ENCODE results near the gene AURKAIP1. TPM values are rescaled to one million over a fixed set of nuclear protein-coding genes. Genes with fewer than 3 reads are reported as not detected.
"Not testable (repeated sequence)": the region's sequence is repeated elsewhere in the genome, so short reads cannot be mapped to it uniquely, and the experiment has no call there.

The AURKAIP1 gene
- total RNA-seq, 1 donor from 2014 or later = 258 TPM

DNA sequence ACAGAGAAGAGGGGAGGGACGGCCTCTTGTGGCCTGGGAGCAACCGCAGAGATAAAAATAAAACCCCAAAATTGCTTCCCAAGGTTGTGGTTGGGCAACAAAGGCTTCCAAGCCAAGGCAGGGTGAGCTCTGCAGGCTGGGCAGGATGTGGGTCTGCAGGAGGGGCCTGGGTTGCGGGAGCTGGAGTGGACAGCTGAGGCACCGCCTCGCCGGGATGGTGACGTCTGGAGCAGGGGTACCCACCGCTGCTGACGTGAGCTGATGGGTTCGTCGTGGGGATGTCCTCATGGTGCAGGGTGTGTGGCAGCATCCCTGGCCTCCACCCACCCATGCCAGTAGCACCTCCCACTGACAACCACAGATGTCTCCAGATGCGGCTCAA is 3.7 kb downstream of the AURKAIP1 start:
- TF ChIP-seq, protein P1, sequence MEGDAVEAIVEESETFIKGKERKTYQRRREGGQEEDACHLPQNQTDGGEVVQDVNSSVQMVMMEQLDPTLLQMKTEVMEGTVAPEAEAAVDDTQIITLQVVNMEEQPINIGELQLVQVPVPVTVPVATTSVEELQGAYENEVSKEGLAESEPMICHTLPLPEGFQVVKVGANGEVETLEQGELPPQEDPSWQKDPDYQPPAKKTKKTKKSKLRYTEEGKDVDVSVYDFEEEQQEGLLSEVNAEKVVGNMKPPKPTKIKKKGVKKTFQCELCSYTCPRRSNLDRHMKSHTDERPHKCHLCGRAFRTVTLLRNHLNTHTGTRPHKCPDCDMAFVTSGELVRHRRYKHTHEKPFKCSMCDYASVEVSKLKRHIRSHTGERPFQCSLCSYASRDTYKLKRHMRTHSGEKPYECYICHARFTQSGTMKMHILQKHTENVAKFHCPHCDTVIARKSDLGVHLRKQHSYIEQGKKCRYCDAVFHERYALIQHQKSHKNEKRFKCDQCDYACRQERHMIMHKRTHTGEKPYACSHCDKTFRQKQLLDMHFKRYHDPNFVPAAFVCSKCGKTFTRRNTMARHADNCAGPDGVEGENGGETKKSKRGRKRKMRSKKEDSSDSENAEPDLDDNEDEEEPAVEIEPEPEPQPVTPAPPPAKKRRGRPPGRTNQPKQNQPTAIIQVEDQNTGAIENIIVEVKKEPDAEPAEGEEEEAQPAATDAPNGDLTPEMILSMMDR (conservative IDR thresholded peaks at IDR 0.05; ENCODE audit: low read depth, low read length) = no peak
- H3K4me3 ChIP-seq (ENCODE audit: low read depth, low read length) = no peak overlapping the region
- DNase-seq (ENCODE audit: low read depth) = no peak

DNA sequence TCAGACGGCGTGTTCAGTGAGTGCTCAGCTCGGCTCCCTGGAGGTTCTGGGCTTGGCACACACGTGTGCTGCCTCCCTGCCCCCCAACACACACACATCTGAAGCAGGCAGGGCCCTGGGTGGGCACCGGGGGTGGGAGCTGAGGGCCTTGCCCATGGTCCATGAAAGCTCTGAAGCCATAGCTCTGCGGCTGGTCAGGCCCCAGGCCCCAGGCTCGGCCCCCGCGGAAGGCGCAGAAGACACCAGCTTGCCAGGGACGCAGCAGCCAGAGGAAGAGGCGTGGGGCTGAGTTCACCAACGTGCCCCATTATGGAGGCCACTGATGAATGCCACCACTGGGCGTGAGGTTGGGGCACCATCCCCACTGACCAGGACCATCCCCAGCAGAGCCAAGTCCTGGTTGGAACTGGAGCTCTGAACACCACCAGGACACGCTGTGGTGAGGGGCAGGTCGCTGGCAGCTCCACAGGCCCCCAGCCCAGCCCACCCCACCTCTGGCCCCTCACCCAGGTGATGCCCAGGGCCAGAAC is 4.2 kb downstream of the AURKAIP1 start:
- TF ChIP-seq, protein P1 (conservative IDR thresholded peaks at IDR 0.05; ENCODE audit: low read depth, low read length) = no peak
- H3K4me3 ChIP-seq (ENCODE audit: low read depth, low read length) = no peak overlapping the region
- no peak for DNase-seq (ENCODE audit: low read depth)

DNA sequence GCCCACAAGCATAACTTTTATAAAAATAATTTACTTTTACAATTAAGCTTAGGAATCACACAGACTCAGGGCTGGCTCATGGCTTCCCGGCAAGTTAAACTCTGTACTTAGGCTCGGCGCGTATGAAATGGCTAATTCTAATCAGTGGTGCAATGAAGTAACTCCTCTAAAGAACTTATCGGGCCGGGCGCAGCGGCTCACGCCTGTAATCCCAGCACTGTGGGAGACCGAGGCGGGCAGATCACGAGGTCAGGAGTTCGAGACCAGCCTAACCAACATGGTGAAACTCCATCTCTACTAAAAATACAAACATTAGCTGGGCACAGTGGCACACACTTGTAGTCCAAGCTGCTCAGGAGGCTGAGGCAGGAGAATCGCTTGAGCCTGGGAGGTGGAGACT is 4.9 kb downstream of the AURKAIP1 start:
- not testable (repeated sequence) for DNase-seq (ENCODE audit: low read depth); H3K4me3 ChIP-seq (ENCODE audit: low read depth, low read length)

DNA sequence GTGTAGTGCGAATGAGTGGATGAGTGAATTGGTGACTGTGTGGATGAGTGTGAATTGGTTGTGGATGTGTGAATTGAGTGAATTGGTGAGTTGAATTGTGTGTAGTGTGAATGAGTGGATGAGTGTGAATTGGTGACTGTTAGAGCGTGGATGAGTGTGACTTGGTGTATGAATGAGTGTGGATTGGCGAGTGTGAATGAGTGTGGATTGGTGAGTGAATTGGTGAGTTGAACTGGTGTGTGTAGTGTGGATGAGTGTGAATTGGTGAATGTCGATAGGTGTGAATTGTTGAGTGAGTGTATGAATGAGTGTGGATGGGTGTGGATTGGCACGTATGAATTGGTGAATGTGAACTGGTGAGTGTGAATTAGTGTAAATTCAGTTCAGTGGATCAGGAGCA is 7.7 kb downstream of the AURKAIP1 start:
- TF ChIP-seq, protein P1 (conservative IDR thresholded peaks at IDR 0.05; ENCODE audit: low read depth, low read length) = no peak
- H3K4me3 ChIP-seq (ENCODE audit: low read depth, low read length) = no peak overlapping the region
- DNase-seq (ENCODE audit: low read depth) = no peak

DNA sequence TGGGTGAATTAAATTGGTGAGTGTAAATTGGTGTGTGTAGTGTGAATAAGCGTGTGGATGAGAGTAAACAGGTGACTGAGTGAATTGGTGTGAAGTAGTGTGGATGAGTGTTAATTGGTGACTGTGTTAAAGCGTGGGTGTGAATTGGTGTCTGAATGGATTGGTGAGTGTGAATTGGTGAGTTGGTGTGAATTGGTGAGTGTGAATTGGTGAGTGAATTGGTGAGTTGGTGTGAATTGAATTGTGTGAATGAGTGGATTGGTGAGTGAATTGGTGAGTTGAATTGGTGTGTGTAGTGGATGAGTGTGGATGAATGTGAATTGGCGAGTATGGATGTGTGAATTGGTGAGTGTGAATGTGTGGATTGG is 8.3 kb downstream of the AURKAIP1 start:
- TF ChIP-seq, protein P1 (conservative IDR thresholded peaks at IDR 0.05; ENCODE audit: low read depth, low read length) = no peak
- no peak overlapping the region for H3K4me3 ChIP-seq (ENCODE audit: low read depth, low read length)
- no peak for DNase-seq (ENCODE audit: low read depth)

DNA sequence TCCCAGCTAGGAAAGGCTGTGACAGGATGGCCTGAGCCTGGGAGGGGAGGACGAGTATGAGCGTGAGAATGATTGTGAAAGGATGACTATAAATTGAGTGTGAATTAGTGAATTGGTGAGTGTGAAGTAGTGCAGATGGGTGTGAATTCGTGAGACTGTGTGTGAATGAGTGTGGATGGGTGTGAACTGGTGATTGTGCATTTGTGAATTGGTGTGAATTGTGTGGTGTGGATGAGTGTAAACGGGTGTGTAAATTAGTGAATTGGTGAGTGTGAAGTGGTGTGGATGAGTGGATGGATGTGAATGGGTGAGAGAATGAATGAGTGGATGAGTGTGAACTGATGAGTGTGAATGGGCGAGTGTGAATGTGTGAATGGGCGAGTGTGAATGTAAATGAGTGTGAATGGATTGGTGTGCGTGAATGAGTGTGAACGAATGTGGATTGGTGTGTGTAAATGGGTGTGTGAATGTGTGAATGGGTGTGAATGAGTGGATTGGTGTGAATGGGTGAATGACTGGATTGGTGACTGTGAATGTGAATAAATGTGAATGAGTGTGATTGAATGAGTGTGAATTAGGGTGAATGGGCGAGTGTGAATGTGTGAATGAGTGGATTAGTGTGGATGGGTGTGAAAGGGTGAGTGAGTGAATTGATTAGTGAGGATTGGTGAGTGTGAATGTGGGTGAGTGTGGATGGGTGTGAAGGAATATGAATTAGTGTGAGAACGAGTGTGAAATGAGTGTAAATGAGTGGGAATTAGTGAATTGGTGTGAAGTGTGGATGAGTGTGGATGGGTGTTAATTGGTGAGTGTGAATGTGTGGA is 8.9 kb downstream of the AURKAIP1 start:
- H3K4me3 ChIP-seq (ENCODE audit: low read depth, low read length) = no peak overlapping the region
- no peak for DNase-seq (ENCODE audit: low read depth)
- TF ChIP-seq, protein P1 (conservative IDR thresholded peaks at IDR 0.05; ENCODE audit: low read depth, low read length) = no peak

DNA sequence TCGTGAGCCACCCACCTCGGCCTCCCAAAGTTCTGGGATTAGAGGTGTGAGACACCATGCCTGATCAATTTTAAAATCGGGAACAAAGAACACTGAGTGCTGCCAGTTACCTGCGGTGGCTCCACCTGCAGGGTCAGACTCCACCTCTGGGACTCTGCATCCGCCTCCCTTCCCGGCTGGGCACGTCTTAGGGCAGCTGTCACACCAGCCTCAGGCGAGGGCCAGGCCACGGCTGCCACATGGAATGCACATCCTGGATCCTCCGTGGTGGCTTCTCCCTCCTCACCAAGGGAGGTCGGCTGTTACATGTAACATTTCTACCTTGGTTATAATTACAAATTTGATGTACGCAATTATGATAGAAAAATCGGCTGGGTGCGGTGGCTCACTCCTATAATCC is 10.7 kb downstream of the AURKAIP1 start:
- no peak overlapping the region for H3K4me3 ChIP-seq (ENCODE audit: low read depth, low read length)
- DNase-seq (ENCODE audit: low read depth) = no peak
- TF ChIP-seq, protein P1 (conservative IDR thresholded peaks at IDR 0.05; ENCODE audit: low read depth, low read length) = no peak

Data from epithelial cell of proximal tubule (primary cell).